ENCODE measurements around the gene MAT2A.

Gene MAT2A

GRCh38 chr2:85582492-85582891 lies 43.5 kb downstream of the MAT2A start:
- no peak overlapping the region for H3K4me3 ChIP-seq (ENCODE audit: severe bottlenecking)
- H3K4me1 ChIP-seq (ENCODE audit: insufficient read depth, poor library complexity, severe bottlenecking) = peaks cover 23% of the 10 kb centered on the region
- H3K27ac ChIP-seq (ENCODE audit: poor library complexity, severe bottlenecking) = no peak overlapping the region
- no peaks in the 10 kb centered on the region for H3K27me3 ChIP-seq (ENCODE audit: insufficient read depth, poor library complexity, severe bottlenecking)
- TF ChIP-seq, protein P1, sequence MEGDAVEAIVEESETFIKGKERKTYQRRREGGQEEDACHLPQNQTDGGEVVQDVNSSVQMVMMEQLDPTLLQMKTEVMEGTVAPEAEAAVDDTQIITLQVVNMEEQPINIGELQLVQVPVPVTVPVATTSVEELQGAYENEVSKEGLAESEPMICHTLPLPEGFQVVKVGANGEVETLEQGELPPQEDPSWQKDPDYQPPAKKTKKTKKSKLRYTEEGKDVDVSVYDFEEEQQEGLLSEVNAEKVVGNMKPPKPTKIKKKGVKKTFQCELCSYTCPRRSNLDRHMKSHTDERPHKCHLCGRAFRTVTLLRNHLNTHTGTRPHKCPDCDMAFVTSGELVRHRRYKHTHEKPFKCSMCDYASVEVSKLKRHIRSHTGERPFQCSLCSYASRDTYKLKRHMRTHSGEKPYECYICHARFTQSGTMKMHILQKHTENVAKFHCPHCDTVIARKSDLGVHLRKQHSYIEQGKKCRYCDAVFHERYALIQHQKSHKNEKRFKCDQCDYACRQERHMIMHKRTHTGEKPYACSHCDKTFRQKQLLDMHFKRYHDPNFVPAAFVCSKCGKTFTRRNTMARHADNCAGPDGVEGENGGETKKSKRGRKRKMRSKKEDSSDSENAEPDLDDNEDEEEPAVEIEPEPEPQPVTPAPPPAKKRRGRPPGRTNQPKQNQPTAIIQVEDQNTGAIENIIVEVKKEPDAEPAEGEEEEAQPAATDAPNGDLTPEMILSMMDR (IDR thresholded peaks at IDR 0.05; ENCODE audit: poor library complexity, severe bottlenecking) = no peak
- ATAC-seq (ENCODE audit: low read depth) (no peak), DNase-seq (ENCODE audit: low spot score) (no peak)
- no peaks in the 10 kb centered on the region for H3K9me3 ChIP-seq (ENCODE audit: severe bottlenecking)
- H3K36me3 ChIP-seq (ENCODE audit: low read depth) = peaks cover 18% of the 10 kb centered on the region

DNA sequence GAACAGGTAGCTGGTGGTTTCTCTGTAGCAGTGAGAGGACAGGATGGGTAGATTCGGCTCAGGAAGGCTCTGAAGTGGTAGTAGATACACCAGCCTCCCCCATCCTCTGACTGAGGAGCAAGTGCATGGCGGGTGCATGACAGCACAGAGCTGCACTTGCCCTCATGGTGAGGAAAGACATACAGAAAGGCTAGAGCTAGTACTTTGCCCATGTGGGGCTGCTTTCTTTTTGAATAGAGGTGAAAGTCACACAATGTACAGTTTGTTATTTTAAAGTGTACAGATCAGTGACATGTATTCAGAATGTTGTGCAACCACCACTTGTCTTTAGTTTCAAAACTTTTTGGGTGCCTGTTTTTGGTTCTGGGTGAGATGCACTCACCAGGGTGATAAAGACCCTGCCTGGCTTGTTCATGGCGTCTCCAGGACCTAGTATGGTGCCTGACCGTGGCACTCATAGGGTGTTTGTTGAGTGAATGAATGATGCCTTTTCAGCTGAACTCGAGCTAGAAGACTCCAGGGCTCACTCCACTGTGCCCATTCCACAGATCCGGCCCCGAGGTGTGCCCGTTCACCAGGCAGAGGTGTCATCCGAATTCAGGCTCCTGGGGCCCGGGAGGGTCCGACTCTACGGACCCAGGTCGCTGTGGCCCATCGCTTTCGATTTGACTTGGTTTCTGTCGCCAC lies 44.8 kb downstream of the MAT2A start:
- no peaks in the 10 kb centered on the region for H3K9me3 ChIP-seq (ENCODE audit: severe bottlenecking)
- no peak for DNase-seq (ENCODE audit: low spot score)
- peaks cover 18% of the 10 kb centered on the region for H3K36me3 ChIP-seq (ENCODE audit: low read depth)
- no peak overlapping the region for H3K4me3 ChIP-seq (ENCODE audit: severe bottlenecking)
- no peaks in the 10 kb centered on the region for H3K27me3 ChIP-seq (ENCODE audit: insufficient read depth, poor library complexity, severe bottlenecking)
- TF ChIP-seq, protein P1 (IDR thresholded peaks at IDR 0.05; ENCODE audit: poor library complexity, severe bottlenecking) = no peak
- ATAC-seq (ENCODE audit: low read depth) = no peak
- H3K27ac ChIP-seq (ENCODE audit: poor library complexity, severe bottlenecking) = peak overlapping the region; percentile 69
- peaks cover 17% of the 10 kb centered on the region for H3K4me1 ChIP-seq (ENCODE audit: insufficient read depth, poor library complexity, severe bottlenecking)

GRCh38 chr2:85584354-85584856 lies 45.4 kb downstream of the MAT2A start, which contains the start of gene VAMP5:
Gene VAMP5 (plus strand): TSS chr2:85584431. CDS start chr2:85584491, 60 bp downstream.
- Histone ChIP-seq H3K27me3 (ENCODE audit: insufficient read depth, poor library complexity, severe bottlenecking) (no peaks in the 10 kb centered on the region), H3K4me1 (ENCODE audit: insufficient read depth, poor library complexity, severe bottlenecking) (peaks cover 15% of the 10 kb centered on the region), H3K4me3 (ENCODE audit: severe bottlenecking) (peak within 1 kb of the TSS; percentile 17), H3K36me3 (ENCODE audit: low read depth) (peaks cover 13% of the 10 kb centered on the region), H3K27ac (ENCODE audit: poor library complexity, severe bottlenecking) (peak within 1 kb of the TSS; percentile 69), H3K9me3 (ENCODE audit: severe bottlenecking) (no peaks in the 10 kb centered on the region)
- TF ChIP-seq, protein P1 (IDR thresholded peaks at IDR 0.05; ENCODE audit: poor library complexity, severe bottlenecking) = no peak
- ATAC-seq (ENCODE audit: low read depth) = peak; percentile 10; the same call in 1 of the 3 replicates
- no peak for DNase-seq (ENCODE audit: low spot score)

DNA sequence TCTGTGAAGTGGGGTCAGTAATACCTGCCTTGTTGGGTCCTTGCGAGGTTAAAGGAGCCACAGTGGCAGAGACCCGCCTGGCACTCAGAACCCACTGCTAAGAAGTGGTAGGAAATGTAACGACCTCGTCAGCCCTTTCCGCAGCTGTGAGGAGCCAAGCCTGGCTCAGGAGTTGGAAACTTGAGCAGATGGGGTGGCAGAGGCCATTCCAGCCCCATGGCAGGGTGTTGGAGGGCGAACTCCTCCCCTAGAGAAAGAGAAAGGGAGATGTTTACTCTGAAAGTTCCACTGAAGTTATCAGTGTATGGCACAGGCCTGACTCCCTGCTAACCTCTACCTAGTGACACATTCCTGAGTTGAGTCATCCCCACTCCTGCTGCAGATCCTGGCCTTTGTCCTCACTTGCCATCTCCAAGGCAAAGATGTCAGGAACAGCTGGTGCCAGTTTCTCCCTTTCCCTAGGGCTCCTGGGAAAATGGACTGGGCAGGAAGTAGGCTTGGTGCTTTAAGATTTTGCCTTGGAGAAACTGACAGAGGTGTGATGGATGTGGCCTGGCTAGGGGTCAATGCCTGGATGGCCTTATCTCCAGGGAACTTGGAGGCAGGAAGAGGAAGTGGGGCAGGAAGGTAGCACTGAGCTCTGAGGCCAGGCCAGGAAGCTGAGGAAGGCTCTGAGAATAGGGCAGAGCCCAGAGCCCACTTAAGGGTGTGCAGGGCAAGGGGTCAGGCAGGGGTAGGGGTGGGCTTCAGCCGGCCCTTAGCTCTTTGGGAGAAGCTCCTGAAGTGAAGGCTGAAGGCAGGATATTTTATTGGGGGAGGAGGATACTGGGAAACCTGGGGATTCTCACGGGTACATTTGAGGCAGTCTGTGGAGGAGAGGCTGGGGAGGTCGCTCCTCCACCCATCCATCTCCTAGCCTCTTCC lies 46.2 kb downstream of the MAT2A start:
- DNase-seq (ENCODE audit: low spot score) (no peak), ATAC-seq (ENCODE audit: low read depth) (peak; percentile 80)
- no peaks in the 10 kb centered on the region for H3K9me3 ChIP-seq (ENCODE audit: severe bottlenecking)
- H3K36me3 ChIP-seq (ENCODE audit: low read depth) = peaks cover 6% of the 10 kb centered on the region
- peaks cover 15% of the 10 kb centered on the region for H3K4me1 ChIP-seq (ENCODE audit: insufficient read depth, poor library complexity, severe bottlenecking)
- TF ChIP-seq, protein P1 (IDR thresholded peaks at IDR 0.05; ENCODE audit: poor library complexity, severe bottlenecking) = no peak
- H3K27ac ChIP-seq (ENCODE audit: poor library complexity, severe bottlenecking) = peak overlapping the region; percentile 69
- no peak overlapping the region for H3K4me3 ChIP-seq (ENCODE audit: severe bottlenecking)
- no peaks in the 10 kb centered on the region for H3K27me3 ChIP-seq (ENCODE audit: insufficient read depth, poor library complexity, severe bottlenecking)
